ENCODE measurements around the gene PPIF. TPM values are rescaled to one million over a fixed set of nuclear protein-coding genes. Genes with fewer than 3 reads are reported as not detected.

Gene PPIF
- total and polyA plus RNA-seq, 4 experiments from 2014 or later, result 10.6 to 33.7 (median 19.7) TPM

DNA sequence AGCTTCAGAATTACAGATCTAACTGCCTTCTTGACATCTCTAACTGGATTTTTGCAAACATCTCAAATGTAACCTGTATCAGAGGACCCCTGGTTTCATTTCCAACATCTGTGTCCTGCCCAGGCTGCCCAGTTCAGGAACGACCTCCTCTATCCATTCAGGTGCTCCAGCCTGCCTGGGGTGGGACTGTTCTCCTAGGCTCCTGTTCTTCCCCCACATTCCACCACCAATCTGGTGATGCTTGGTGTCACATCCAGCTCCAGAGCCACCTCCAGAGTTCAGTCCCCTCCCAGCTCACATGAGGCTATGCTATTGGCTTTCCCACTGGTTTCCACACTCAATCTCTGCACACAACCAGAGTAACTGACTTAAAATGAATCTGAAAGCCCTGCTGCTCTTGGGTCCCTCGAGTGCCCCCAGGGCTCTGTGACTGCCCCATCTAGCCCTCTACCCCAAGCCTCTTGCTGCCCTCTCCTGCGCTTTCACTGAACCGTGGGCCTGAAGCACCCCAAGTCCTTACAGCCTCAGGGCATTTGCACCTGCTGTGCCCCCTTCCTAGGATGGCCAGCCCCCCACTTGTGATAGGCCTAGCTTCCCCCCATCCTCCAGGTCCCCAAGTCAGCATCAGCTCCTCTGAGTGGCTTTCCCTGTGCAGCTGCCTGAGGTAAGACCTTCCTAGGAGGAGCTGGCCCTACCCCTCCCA lies 46.1 kb downstream of the PPIF start:
- POLR2A ChIA-PET (ENCODE audit: partially characterized antibody), result no interaction called here

DNA sequence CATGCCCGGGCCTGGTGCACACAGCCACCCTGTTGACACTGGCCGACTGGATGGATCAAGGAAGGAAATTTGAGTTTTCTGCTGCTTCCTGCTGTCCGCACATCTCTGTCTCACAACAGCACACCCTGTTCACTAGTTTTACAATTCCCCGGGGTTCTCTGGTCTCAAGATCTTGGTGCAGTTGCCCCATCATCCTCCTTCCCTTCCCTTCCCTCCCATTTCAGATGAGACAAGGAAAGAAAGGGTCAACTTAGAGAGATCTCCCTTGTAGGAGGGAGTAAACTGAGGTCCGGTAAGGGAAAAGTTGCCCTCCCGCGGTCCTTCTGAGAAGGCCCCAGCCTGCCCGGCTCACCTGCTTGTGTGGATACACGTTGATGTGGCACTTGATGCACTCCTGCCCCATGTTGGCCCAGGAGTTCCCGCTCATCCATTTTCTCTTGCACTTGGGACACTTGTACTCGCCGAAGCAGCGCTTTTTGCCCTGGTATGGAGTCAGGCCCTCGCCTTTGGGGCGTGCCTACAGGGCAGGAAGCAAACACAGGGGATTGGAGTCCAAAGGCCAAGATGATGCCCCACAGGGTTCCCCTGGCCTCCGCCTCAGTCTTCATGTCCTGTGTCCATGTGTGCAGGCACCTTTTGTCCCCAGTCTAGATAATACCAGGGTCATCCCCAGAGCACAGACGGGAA lies 46.8 kb downstream of the PPIF start:
- CTCF ChIA-PET (ENCODE audit: partially characterized antibody), result interaction anchor here (2.9 kb wide), 1 partner anchor 20 kb away, joined by 8 read pairs; no protein-coding TSS in a partner anchor

More for the DNA sequence above, 46.1 kb downstream of the PPIF start:
- intact Hi-C loops (cut with micrococcal nuclease), result no loop called here
- no peaks in the 10 kb centered on the region for H3K27me3 ChIP-seq (ENCODE audit: insufficient read depth, low read length)
- H3K27ac ChIP-seq (ENCODE audit: low read depth, low read length), result no peak overlapping the region
- DNase-seq, result no peak
- peaks cover 0 to 4% (median 0%) of the 10 kb centered on the region in 4 donors for H3K4me1 Mint-ChIP-seq
- no peak overlapping the region for H3K4me3 Mint-ChIP-seq
- H3K4me1 ChIP-seq (ENCODE audit: insufficient read depth, low read length), result no peaks in the 10 kb centered on the region
- H3K27ac Mint-ChIP-seq, result no peak overlapping the region
- no peaks in the 10 kb centered on the region for H3K9me3 ChIP-seq (ENCODE audit: control insufficient read depth in 1 of 2, low read length in 2 of 2)
- no peaks in the 10 kb centered on the region for H3K27me3 Mint-ChIP-seq
- CTCF ChIA-PET (ENCODE audit: partially characterized antibody), result no interaction called here
- no peaks in the 10 kb centered on the region for H3K9me3 Mint-ChIP-seq
- H3K36me3 Mint-ChIP-seq, result no peaks in the 10 kb centered on the region
- no peaks in the 10 kb centered on the region for H3K36me3 ChIP-seq (ENCODE audit: insufficient read depth, low read length)
- no peak overlapping the region for H3K4me3 ChIP-seq (ENCODE audit: low read length in 2 of 2)

GRCh38 chr10:79394664-79395063 lies 47.4 kb downstream of the PPIF start:
- Mint-ChIP-seq H3K4me3 (no peak overlapping the region), H3K9me3 (no peaks in the 10 kb centered on the region), H3K27ac (no peak overlapping the region), H3K27me3 (no peaks in the 10 kb centered on the region), H3K36me3 (no peaks in the 10 kb centered on the region), H3K4me1 (peaks cover 0 to 4% (median under 1%) of the 10 kb centered on the region in 4 donors)
- intact Hi-C loops (cut with micrococcal nuclease), result no loop called here
- no peak overlapping the region for H3K27ac ChIP-seq (ENCODE audit: low read depth, low read length)
- DNase-seq, result no peak
- ChIA-PET CTCF (ENCODE audit: partially characterized antibody) (interaction anchor here (2.9 kb wide), 1 partner anchor 20 kb away, joined by 8 read pairs; no protein-coding TSS in a partner anchor), POLR2A (ENCODE audit: partially characterized antibody) (no interaction called here)
- H3K4me3 ChIP-seq (ENCODE audit: low read length in 2 of 2), result no peak overlapping the region
- H3K4me1 ChIP-seq (ENCODE audit: insufficient read depth, low read length), result no peaks in the 10 kb centered on the region
- H3K36me3 ChIP-seq (ENCODE audit: insufficient read depth, low read length), result no peaks in the 10 kb centered on the region
- H3K27me3 ChIP-seq (ENCODE audit: insufficient read depth, low read length), result no peaks in the 10 kb centered on the region
- H3K9me3 ChIP-seq (ENCODE audit: control insufficient read depth in 1 of 2, low read length in 2 of 2), result no peaks in the 10 kb centered on the region

More for the DNA sequence above, 46.8 kb downstream of the PPIF start:
- intact Hi-C loops (cut with micrococcal nuclease), result no loop called here
- Histone ChIP-seq H3K27me3 (ENCODE audit: insufficient read depth, low read length) (no peaks in the 10 kb centered on the region), H3K36me3 (ENCODE audit: insufficient read depth, low read length) (no peaks in the 10 kb centered on the region), H3K4me3 (ENCODE audit: low read length in 2 of 2) (no peak overlapping the region), H3K27ac (ENCODE audit: low read depth, low read length) (no peak overlapping the region), H3K9me3 (ENCODE audit: control insufficient read depth in 1 of 2, low read length in 2 of 2) (no peaks in the 10 kb centered on the region), H3K4me1 (ENCODE audit: insufficient read depth, low read length) (no peaks in the 10 kb centered on the region)
- peaks cover 0 to 4% (median 0%) of the 10 kb centered on the region in 4 donors for H3K4me1 Mint-ChIP-seq
- no peak overlapping the region for H3K27ac Mint-ChIP-seq
- POLR2A ChIA-PET (ENCODE audit: partially characterized antibody), result no interaction called here
- no peaks in the 10 kb centered on the region for H3K27me3 Mint-ChIP-seq
- DNase-seq, result no peak
- no peaks in the 10 kb centered on the region for H3K9me3 Mint-ChIP-seq
- H3K36me3 Mint-ChIP-seq, result no peaks in the 10 kb centered on the region
- no peak overlapping the region for H3K4me3 Mint-ChIP-seq

GRCh38 chr10:79396520-79396919 lies 49.3 kb downstream of the PPIF start:
- Mint-ChIP-seq H3K4me1 (peaks cover 0 to 3% (median 1%) of the 10 kb centered on the region in 4 donors), H3K4me3 (no peak overlapping the region), H3K9me3 (no peaks in the 10 kb centered on the region), H3K27me3 (no peaks in the 10 kb centered on the region), H3K27ac (peak overlapping the region in 1 of 7 donors; percentile 54), H3K36me3 (no peaks in the 10 kb centered on the region)
- no peak for DNase-seq
- H3K36me3 ChIP-seq (ENCODE audit: insufficient read depth, low read length), result no peaks in the 10 kb centered on the region
- no peak overlapping the region for H3K4me3 ChIP-seq (ENCODE audit: low read length in 2 of 2)
- intact Hi-C loops (cut with micrococcal nuclease), result no loop called here
- no peaks in the 10 kb centered on the region for H3K9me3 ChIP-seq (ENCODE audit: control insufficient read depth in 1 of 2, low read length in 2 of 2)
- H3K27ac ChIP-seq (ENCODE audit: low read depth, low read length), result no peak overlapping the region
- H3K27me3 ChIP-seq (ENCODE audit: insufficient read depth, low read length), result no peaks in the 10 kb centered on the region
- POLR2A ChIA-PET (ENCODE audit: partially characterized antibody), result no interaction called here
- CTCF ChIA-PET (ENCODE audit: partially characterized antibody), result interaction anchor here (2.9 kb wide), 1 partner anchor 22 kb away, joined by 8 read pairs; no protein-coding TSS in a partner anchor
- H3K4me1 ChIP-seq (ENCODE audit: insufficient read depth, low read length), result no peaks in the 10 kb centered on the region

DNA sequence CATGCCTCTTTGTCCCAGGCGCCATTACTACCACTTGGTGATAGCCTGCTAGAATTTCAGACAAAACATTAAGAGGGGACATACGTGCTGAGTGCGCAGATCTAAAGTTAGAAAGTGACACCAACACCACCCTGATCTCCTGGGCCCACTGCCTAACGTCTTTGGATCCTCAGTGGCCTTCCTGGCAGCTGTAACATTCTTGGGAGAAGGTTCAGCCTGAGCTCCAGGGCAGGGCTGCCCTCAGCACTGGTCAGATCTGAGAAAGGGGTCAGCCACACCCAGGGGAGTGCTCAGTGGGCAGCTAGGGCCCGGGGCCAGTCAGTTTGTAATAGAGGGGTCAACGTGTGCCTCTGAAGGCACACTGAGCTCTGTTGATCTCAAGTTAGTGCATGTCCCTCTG lies 49.8 kb downstream of the PPIF start:
- intact Hi-C loops (cut with micrococcal nuclease), result no loop called here
- H3K27me3 Mint-ChIP-seq, result no peaks in the 10 kb centered on the region
- no peak overlapping the region for H3K27ac Mint-ChIP-seq
- no peaks in the 10 kb centered on the region for H3K9me3 ChIP-seq (ENCODE audit: control insufficient read depth in 1 of 2, low read length in 2 of 2)
- ChIA-PET CTCF (ENCODE audit: partially characterized antibody) (interaction anchor here (2.9 kb wide), 1 partner anchor 23 kb away, joined by 8 read pairs; no protein-coding TSS in a partner anchor), POLR2A (ENCODE audit: partially characterized antibody) (no interaction called here)
- no peak overlapping the region for H3K27ac ChIP-seq (ENCODE audit: low read depth, low read length)
- H3K4me1 Mint-ChIP-seq, result peaks cover 0 to 3% (median 1%) of the 10 kb centered on the region in 4 donors
- DNase-seq, result no peak
- H3K27me3 ChIP-seq (ENCODE audit: insufficient read depth, low read length), result no peaks in the 10 kb centered on the region
- H3K4me1 ChIP-seq (ENCODE audit: insufficient read depth, low read length), result no peaks in the 10 kb centered on the region
- no peak overlapping the region for H3K4me3 Mint-ChIP-seq
- no peak overlapping the region for H3K4me3 ChIP-seq (ENCODE audit: low read length in 2 of 2)
- no peaks in the 10 kb centered on the region for H3K9me3 Mint-ChIP-seq
- no peaks in the 10 kb centered on the region for H3K36me3 ChIP-seq (ENCODE audit: insufficient read depth, low read length)
- no peaks in the 10 kb centered on the region for H3K36me3 Mint-ChIP-seq

- H3K36me3 ChIP-seq (ENCODE audit: insufficient read depth, low read length), result no peaks in the 10 kb centered on the region
- no peak for DNase-seq
- CTCF ChIA-PET (ENCODE audit: partially characterized antibody), result interaction anchor here (0.9 kb wide), 1 partner anchor 9 kb away, joined by 3 read pairs; no protein-coding TSS in a partner anchor
- H3K4me1 ChIP-seq (ENCODE audit: insufficient read depth, low read length), result no peaks in the 10 kb centered on the region
- H3K27me3 ChIP-seq (ENCODE audit: insufficient read depth, low read length), result no peaks in the 10 kb centered on the region
- POLR2A ChIA-PET (ENCODE audit: partially characterized antibody), result no interaction called here
- Mint-ChIP-seq H3K4me3 (no peak overlapping the region), H3K4me1 (peaks cover 0 to 3% (median 1%) of the 10 kb centered on the region in 4 donors), H3K9me3 (no peaks in the 10 kb centered on the region), H3K27ac (no peak overlapping the region), H3K27me3 (no peaks in the 10 kb centered on the region), H3K36me3 (no peaks in the 10 kb centered on the region)
- no peak overlapping the region for H3K4me3 ChIP-seq (ENCODE audit: low read length in 2 of 2)
- intact Hi-C loops (cut with micrococcal nuclease), result no loop called here
- H3K27ac ChIP-seq (ENCODE audit: low read depth, low read length), result no peak overlapping the region
- H3K9me3 ChIP-seq (ENCODE audit: control insufficient read depth in 1 of 2, low read length in 2 of 2), result no peaks in the 10 kb centered on the region
Measured at GRCh38 chr10:79397575-79398303, 50.5 kb downstream of the PPIF start.

GRCh38 chr10:79398642-79399041 lies 51.4 kb downstream of the PPIF start:
- Histone ChIP-seq H3K4me1 (ENCODE audit: insufficient read depth, low read length) (no peaks in the 10 kb centered on the region), H3K4me3 (ENCODE audit: low read length in 2 of 2) (no peak overlapping the region), H3K27ac (ENCODE audit: low read depth, low read length) (no peak overlapping the region), H3K36me3 (ENCODE audit: insufficient read depth, low read length) (no peaks in the 10 kb centered on the region), H3K27me3 (ENCODE audit: insufficient read depth, low read length) (no peaks in the 10 kb centered on the region), H3K9me3 (ENCODE audit: control insufficient read depth in 1 of 2, low read length in 2 of 2) (no peaks in the 10 kb centered on the region)
- Mint-ChIP-seq H3K4me1 (peaks cover 0 to 3% (median 0%) of the 10 kb centered on the region in 4 donors), H3K27ac (no peak overlapping the region), H3K9me3 (no peaks in the 10 kb centered on the region), H3K27me3 (no peaks in the 10 kb centered on the region), H3K36me3 (no peaks in the 10 kb centered on the region), H3K4me3 (no peak overlapping the region)
- POLR2A ChIA-PET (ENCODE audit: partially characterized antibody), result no interaction called here
- DNase-seq, result no peak
- intact Hi-C loops (cut with micrococcal nuclease), result no loop called here
- CTCF ChIA-PET (ENCODE audit: partially characterized antibody), result no interaction called here

Measured in CD4-positive, alpha-beta memory T cell (primary cell).